Lung (tissue), 12 donors: Measurements from ENCODE around the gene APOOL. TPM values are rescaled to one million over a fixed set of nuclear protein-coding genes. Genes with fewer than 3 reads are reported as not detected.

Source experiments
- ATAC-seq: fragments of 200-7000 bp; cut with Tn5 transposase; one replicate; pipeline ENCODE4 v1.9.1; 2020; ENCODE audit warnings: moderate number of reproducible peaks; ENCODE audit not compliant: insufficient read depth, low FRiP score
- DNase-seq, 3 donors: peaks; one replicate each; pipeline ENCODE4 v3.0.0-alpha.2; 2013 to 2017
- H3K27ac ChIP-seq, 2 donors: one replicate each; pipeline ENCODE4 v1.5.1; 2013; ENCODE audit warnings: mild to moderate bottlenecking in 2 of 2, moderate library complexity in 2 of 2, control low read depth in 1 of 2, inconsistent platforms in 1 of 2, low read depth in 1 of 2, low read length in 1 of 2
- H3K27me3 ChIP-seq, 3 donors: one replicate each; pipeline ENCODE4 v1.5.1; 2013; ENCODE audit warnings: low read length in 2 of 3; ENCODE audit not compliant: control insufficient read depth in 3 of 3, insufficient read depth in 3 of 3
- H3K36me3 ChIP-seq, 4 donors: one replicate each; pipeline ENCODE4 v1.5.1; 2013; ENCODE audit warnings: low read length in 4 of 4, mild to moderate bottlenecking in 1 of 4, moderate library complexity in 1 of 4; ENCODE audit not compliant: control insufficient read depth in 4 of 4, insufficient read depth in 4 of 4
- H3K4me1 ChIP-seq, 5 donors: one replicate each; pipeline ENCODE4 v1.5.1; 2013; ENCODE audit warnings: low read length in 5 of 5, mild to moderate bottlenecking in 2 of 5, moderate library complexity in 1 of 5; ENCODE audit not compliant: control insufficient read depth in 5 of 5, insufficient read depth in 5 of 5
- H3K4me3 ChIP-seq: one replicate; pipeline ENCODE4 v1.5.1; 2013; ENCODE audit warnings: mild to moderate bottlenecking, control low read depth, moderate library complexity
- H3K9ac ChIP-seq, 2 donors: one replicate each; pipeline ENCODE4 v1.5.1; 2013; ENCODE audit warnings: low read length in 2 of 2, control low read depth in 1 of 2; ENCODE audit not compliant: insufficient read depth in 1 of 2
- H3K9me3 ChIP-seq, 4 donors: one replicate each; pipeline ENCODE4 v1.5.1; 2013; ENCODE audit warnings: low read length in 3 of 4, mild to moderate bottlenecking in 1 of 4, moderate library complexity in 1 of 4; ENCODE audit not compliant: control insufficient read depth in 4 of 4, insufficient read depth in 3 of 4
- CTCF ChIP-seq: IDR thresholded peaks from 2 replicates; pipeline ENCODE4 v1.5.1; 2012; ENCODE audit warnings: mild to moderate bottlenecking; ENCODE audit errors: control extremely low read depth, extremely low read depth
- WGBS, 2 donors: extraction: QIAGEN DNeasy Blood & Tissue Kit; methylation state at CpG; one replicate each; pipeline ENCODE4 v1.1.7; 2013; 5-methylcytosine and 5-hydroxymethylcytosine counted together
- polyA plus RNA-seq, 2 donors: library from polyadenylated mRNA; stranded (reverse); fragments of 200-250 nt; gene quantifications; one replicate each; pipeline ENCODE4 v1.2.1, GENCODE V29; 2013
- total RNA-seq, 2 donors: library from RNA; depleted of rRNA in 1 of 2; stranded (reverse); fragments of >200 nt in 1 of 2; gene quantifications; one replicate each; pipeline ENCODE4 v1.2.1, GENCODE V29; 2014 to 2021
- donor health status: control.
- donor health status: control.
- donor health status: Bipolar disorder and iron deficiency.
- donor health status: healthy.
- donor health status: DM: yes; HTN: yes; CAD: no.

The APOOL gene
- total and polyA plus RNA-seq, 4 donors: 4.5 to 21.6 (median 11.4) TPM

- Histone ChIP-seq H3K36me3 (no peaks in the 10 kb centered on the region), H3K9ac (no peak overlapping the region), H3K27ac (no peak overlapping the region), H3K27me3 (peaks cover 0 to 4% (median 0%) of the 10 kb centered on the region in 3 donors), H3K4me3 (no peak overlapping the region), H3K4me1 (no peaks in the 10 kb centered on the region), H3K9me3 (peaks cover 0 to 2% (median 0%) of the 10 kb centered on the region in 4 donors)
- 39 to 51% methylated on average over 9 of the region's 9 CpGs for WGBS, 2 donors
- TF ChIP-seq CTCF: no peak
- DNase-seq (no peak), ATAC-seq (no peak)
Observed at GRCh38 chrX:85112293-85112692, 108.6 kb downstream of the APOOL start.

- DNase-seq (no peak), ATAC-seq (no peak)
- peaks cover 0 to 4% (median 0%) of the 10 kb centered on the region in 3 donors for H3K27me3 ChIP-seq
- no peak for TF ChIP-seq CTCF
- no peak overlapping the region for H3K9ac ChIP-seq
- no peaks in the 10 kb centered on the region for H3K4me1 ChIP-seq
- H3K9me3 ChIP-seq: no peaks in the 10 kb centered on the region
- 44 to 92% methylated on average over 2 of the region's 2 CpGs for whole genome bisulfite sequencing, 2 donors
- no peak overlapping the region for H3K4me3 ChIP-seq
- no peak overlapping the region for H3K27ac ChIP-seq
- H3K36me3 ChIP-seq: no peaks in the 10 kb centered on the region
Observed at GRCh38 chrX:85113746-85114145, 110.1 kb downstream of the APOOL start.

- WGBS, 2 donors: 70 to 95% methylated on average over 3 of the region's 3 CpGs
Observed at GRCh38 chrX:85114171-85114570, 110.5 kb downstream of the APOOL start.

More at GRCh38 chrX:85114171-85114570, 110.5 kb downstream of the APOOL start:
- H3K27me3 ChIP-seq: peaks cover 0 to 4% (median 0%) of the 10 kb centered on the region in 3 donors
- H3K36me3 ChIP-seq: no peaks in the 10 kb centered on the region
- no peak overlapping the region for H3K9ac ChIP-seq
- no peaks in the 10 kb centered on the region for H3K4me1 ChIP-seq
- no peak overlapping the region for H3K4me3 ChIP-seq
- ATAC-seq: no peak
- no peak overlapping the region for H3K27ac ChIP-seq
- no peaks in the 10 kb centered on the region for H3K9me3 ChIP-seq
- no peak for TF ChIP-seq CTCF
- DNase-seq: no peak
